Measurements from ENCODE around the gene METTL14.

Gene METTL14

GRCh38 chr4:118745357-118745756 lies 60.2 kb downstream of the METTL14 start:
- no peaks in the 10 kb centered on the region for H3K4me1 Mint-ChIP-seq (ENCODE audit: low read depth)

DNA sequence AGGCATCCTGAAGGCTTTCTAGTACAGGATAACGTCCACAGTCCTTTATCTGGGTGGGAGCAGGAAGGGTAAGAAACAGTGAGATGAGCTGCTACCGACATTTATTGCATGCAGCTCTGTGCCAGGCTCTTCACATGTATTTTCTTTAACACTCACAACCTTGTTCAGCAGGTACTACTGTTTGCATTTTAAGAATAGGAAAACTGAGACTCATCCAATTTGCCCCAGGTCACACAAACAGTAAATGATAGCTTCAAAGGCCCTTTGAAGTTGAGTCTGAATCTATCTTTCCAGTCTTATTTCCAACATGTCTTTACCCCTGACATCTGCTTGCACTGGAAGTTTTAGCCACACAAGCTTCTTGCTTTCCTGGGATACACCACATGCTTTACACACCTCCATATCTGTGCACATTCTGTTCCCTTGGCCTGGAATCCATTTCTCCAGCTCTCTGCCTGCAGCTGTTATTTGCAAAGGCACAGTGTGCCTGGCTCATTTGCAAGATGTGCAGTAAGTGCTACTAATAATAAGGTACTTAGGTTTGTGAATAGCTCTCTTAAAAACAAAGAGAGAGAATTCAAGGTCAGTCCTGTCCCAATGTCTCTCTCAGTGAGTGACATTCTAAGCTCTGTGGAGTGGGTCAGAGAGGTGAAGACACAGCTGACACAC lies 61.2 kb downstream of the METTL14 start:
- Mint-ChIP-seq H3K4me1 (ENCODE audit: low read depth) (no peaks in the 10 kb centered on the region), H3K27ac (no peak overlapping the region), H3K9me3 (no peaks in the 10 kb centered on the region), H3K36me3 (ENCODE audit: low read depth) (peaks cover 60% of the 10 kb centered on the region), H3K4me3 (no peak overlapping the region), H3K27me3 (no peaks in the 10 kb centered on the region)
- no peak for DNase-seq

More at GRCh38 chr4:118745357-118745756, 60.2 kb downstream of the METTL14 start:
- no peak for DNase-seq
- peak overlapping the region; percentile 38 for H3K27ac Mint-ChIP-seq
- H3K36me3 Mint-ChIP-seq (ENCODE audit: low read depth), result peaks cover 59% of the 10 kb centered on the region
- H3K9me3 Mint-ChIP-seq, result no peaks in the 10 kb centered on the region
- no peaks in the 10 kb centered on the region for H3K27me3 Mint-ChIP-seq
- no peak overlapping the region for H3K4me3 Mint-ChIP-seq

DNA sequence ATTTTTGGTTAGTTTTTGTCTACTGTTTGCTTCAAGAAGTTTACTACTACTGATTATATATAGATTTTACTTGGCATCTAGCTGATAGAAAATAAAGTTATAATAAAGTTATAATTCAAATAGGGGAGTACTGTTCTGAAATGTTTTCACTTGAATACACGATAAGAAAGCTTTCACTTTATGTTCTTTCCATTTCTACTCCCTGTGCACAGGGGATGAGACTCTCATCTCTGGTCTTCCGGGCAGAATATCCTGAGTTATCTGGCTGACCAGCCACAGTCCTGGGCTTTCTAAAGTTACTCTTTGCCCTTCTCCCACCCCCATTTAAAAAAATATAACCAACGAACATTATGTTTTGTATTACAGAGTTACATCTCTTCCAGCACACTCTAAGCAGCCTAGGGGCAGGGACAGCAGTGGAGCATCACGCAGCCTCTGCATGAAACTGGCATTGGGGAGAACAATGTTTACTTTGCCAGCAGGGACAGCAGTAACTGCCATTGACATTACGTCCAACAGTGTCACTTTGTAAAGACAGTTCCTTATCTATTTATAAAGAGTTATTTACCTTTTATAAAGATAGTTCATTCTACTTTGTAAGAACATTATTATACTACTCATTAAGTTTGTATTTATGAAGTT lies 64.3 kb downstream of the METTL14 start:
- Mint-ChIP-seq H3K4me3 (no peak overlapping the region), H3K4me1 (ENCODE audit: low read depth) (no peaks in the 10 kb centered on the region), H3K27ac (no peak overlapping the region), H3K27me3 (no peaks in the 10 kb centered on the region), H3K36me3 (ENCODE audit: low read depth) (peaks cover 63% of the 10 kb centered on the region), H3K9me3 (no peaks in the 10 kb centered on the region)
- DNase-seq, result no peak

DNA sequence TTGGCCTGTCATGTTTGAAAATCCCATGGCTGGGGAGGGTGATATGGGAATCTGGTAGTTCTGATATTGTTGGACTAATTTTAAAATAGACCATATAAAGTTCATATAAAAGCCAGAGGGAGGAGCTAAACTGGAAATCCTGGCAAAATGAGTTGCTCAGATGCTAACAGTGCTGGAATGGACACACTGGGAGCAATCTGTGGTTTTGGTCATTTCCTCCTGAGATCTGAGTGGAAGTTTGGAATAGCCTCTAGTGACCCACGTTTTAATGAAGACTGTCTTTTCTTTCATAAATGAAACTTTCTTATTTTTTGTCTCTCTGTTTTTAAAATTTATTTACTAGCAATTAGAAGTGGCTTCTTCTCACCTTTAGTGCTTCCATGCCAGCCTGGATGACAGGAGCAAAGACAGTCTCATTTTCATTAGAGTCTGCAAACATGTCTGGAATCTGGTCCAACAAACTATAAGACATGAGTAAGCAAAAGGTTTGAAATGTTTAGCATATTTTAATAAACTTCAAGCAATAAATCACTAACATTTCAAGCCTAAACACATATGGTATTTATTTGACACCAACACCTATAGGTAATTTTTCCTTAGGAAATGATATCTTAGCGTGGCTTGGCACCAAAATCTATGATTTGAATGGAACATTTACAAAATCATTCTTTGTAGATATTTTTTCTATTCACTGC lies 66.6 kb downstream of the METTL14 start:
- H3K27ac Mint-ChIP-seq, result no peak overlapping the region
- no peak overlapping the region for H3K4me3 Mint-ChIP-seq
- H3K27me3 Mint-ChIP-seq, result no peaks in the 10 kb centered on the region
- peaks cover 64% of the 10 kb centered on the region for H3K36me3 Mint-ChIP-seq (ENCODE audit: low read depth)
- H3K4me1 Mint-ChIP-seq (ENCODE audit: low read depth), result no peaks in the 10 kb centered on the region
- no peak for DNase-seq
- no peaks in the 10 kb centered on the region for H3K9me3 Mint-ChIP-seq

DNA sequence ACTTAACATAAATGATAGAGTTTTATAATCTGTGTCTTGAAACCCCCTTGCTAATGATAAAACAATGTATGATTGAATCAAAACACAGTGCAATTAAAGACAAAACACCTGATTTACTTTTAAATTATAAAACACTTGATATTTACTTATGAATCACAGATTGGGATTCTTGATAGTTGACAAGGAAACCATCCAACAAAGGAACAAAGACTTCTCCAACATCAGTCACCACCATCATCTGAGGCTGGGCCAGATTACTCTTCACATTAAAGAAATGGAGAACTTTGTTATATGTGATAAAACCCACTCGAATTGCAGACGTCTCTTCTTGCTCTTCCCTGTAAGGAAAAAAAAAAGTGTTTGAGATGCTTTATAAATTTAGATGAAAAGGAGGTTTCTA lies 67.4 kb downstream of the METTL14 start:
- Mint-ChIP-seq H3K36me3 (ENCODE audit: low read depth) (peaks cover 69% of the 10 kb centered on the region), H3K27me3 (no peaks in the 10 kb centered on the region), H3K4me3 (no peak overlapping the region), H3K9me3 (no peaks in the 10 kb centered on the region), H3K4me1 (ENCODE audit: low read depth) (no peaks in the 10 kb centered on the region), H3K27ac (no peak overlapping the region)
- DNase-seq, result no peak

DNA sequence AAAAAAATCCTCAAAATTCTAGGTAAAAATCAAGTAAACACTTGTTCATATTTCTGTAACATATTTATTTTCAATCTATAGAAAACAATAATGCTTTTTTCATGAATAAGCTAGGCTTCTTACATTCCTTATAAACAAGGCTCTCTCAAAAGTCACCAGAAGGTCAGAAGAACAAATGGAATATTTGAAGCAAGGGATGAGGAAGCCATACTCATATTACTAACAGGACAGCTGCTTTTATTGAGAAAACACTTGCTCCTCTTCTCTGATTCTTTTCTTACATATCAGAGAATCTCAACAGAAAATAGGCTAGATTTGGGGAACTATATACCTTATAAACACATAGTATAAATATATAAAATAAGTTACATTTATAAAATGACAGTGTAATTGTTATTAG lies 67.9 kb downstream of the METTL14 start:
- H3K36me3 Mint-ChIP-seq (ENCODE audit: low read depth), result peaks cover 72% of the 10 kb centered on the region
- no peaks in the 10 kb centered on the region for H3K9me3 Mint-ChIP-seq
- no peaks in the 10 kb centered on the region for H3K27me3 Mint-ChIP-seq
- no peak for DNase-seq
- H3K4me1 Mint-ChIP-seq (ENCODE audit: low read depth), result no peaks in the 10 kb centered on the region
- H3K4me3 Mint-ChIP-seq, result no peak overlapping the region
- H3K27ac Mint-ChIP-seq, result no peak overlapping the region

- H3K27ac Mint-ChIP-seq, result no peak overlapping the region
- no peaks in the 10 kb centered on the region for H3K4me1 Mint-ChIP-seq (ENCODE audit: low read depth)
- no peaks in the 10 kb centered on the region for H3K9me3 Mint-ChIP-seq
- H3K27me3 Mint-ChIP-seq, result no peaks in the 10 kb centered on the region
- peaks cover 75% of the 10 kb centered on the region for H3K36me3 Mint-ChIP-seq (ENCODE audit: low read depth)
- no peak for DNase-seq
- H3K4me3 Mint-ChIP-seq, result no peak overlapping the region
Measured at GRCh38 chr4:118753685-118754084, 68.5 kb downstream of the METTL14 start.

GRCh38 chr4:118754890-118755289 lies 69.7 kb downstream of the METTL14 start:
- no peaks in the 10 kb centered on the region for H3K4me1 Mint-ChIP-seq (ENCODE audit: low read depth)
- H3K9me3 Mint-ChIP-seq, result no peaks in the 10 kb centered on the region
- H3K4me3 Mint-ChIP-seq, result no peak overlapping the region
- DNase-seq, result no peak
- H3K27ac Mint-ChIP-seq, result no peak overlapping the region
- peaks cover 78% of the 10 kb centered on the region for H3K36me3 Mint-ChIP-seq (ENCODE audit: low read depth)
- H3K27me3 Mint-ChIP-seq, result no peaks in the 10 kb centered on the region

GRCh38 chr4:118755438-118756226 lies 70.4 kb downstream of the METTL14 start:
- Mint-ChIP-seq H3K27ac (no peak overlapping the region), H3K4me3 (no peak overlapping the region), H3K9me3 (no peaks in the 10 kb centered on the region), H3K27me3 (no peaks in the 10 kb centered on the region), H3K36me3 (ENCODE audit: low read depth) (peaks cover 79% of the 10 kb centered on the region), H3K4me1 (ENCODE audit: low read depth) (no peaks in the 10 kb centered on the region)
- no peak for DNase-seq

DNA sequence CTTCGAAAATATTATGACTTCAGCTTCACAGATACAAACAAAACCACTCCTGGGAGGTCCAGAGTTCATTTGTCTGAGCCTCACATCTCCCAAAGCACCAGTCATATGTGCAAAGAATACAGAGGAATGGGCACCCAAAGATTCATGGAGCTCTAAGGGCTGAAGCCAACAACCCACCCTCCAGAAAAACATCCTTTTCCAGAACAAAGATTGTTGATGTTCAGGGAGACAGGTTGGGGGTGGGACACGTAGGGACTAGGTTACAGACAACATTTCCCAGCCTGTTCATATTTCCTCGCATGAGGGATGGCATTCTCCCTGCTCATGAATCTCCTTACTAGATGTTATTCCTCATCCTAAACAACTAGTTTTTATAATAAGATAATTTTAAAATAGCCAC lies 71.2 kb downstream of the METTL14 start:
- no peaks in the 10 kb centered on the region for H3K4me1 Mint-ChIP-seq (ENCODE audit: low read depth)
- no peaks in the 10 kb centered on the region for H3K9me3 Mint-ChIP-seq
- H3K4me3 Mint-ChIP-seq, result no peak overlapping the region
- H3K27me3 Mint-ChIP-seq, result no peaks in the 10 kb centered on the region
- no peak overlapping the region for H3K27ac Mint-ChIP-seq
- H3K36me3 Mint-ChIP-seq (ENCODE audit: low read depth), result peaks cover 81% of the 10 kb centered on the region
- DNase-seq, result no peak

DNA sequence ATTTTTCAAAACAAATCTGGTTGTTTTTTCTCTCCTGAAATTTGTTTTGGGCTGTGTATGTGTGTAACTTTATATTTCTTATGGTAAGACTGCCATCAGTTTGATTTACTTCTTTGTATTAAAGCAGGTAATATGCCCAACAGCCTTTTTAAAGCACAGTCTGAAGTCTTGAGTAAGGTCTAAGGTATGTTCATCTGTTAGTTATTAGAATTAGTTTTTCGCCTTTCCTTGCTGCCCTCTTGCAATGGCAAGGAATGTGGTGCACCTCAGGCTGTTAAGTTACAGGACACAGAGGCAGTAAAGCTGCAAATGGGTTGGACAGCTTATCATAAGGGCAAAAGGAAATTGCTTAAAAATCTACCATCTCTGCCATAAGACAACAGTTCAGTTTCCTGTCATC lies 71.8 kb downstream of the METTL14 start:
- Mint-ChIP-seq H3K4me1 (ENCODE audit: low read depth) (no peaks in the 10 kb centered on the region), H3K27ac (no peak overlapping the region), H3K4me3 (no peak overlapping the region), H3K27me3 (no peaks in the 10 kb centered on the region), H3K36me3 (ENCODE audit: low read depth) (peaks cover 81% of the 10 kb centered on the region), H3K9me3 (no peaks in the 10 kb centered on the region)
- no peak for DNase-seq

DNA sequence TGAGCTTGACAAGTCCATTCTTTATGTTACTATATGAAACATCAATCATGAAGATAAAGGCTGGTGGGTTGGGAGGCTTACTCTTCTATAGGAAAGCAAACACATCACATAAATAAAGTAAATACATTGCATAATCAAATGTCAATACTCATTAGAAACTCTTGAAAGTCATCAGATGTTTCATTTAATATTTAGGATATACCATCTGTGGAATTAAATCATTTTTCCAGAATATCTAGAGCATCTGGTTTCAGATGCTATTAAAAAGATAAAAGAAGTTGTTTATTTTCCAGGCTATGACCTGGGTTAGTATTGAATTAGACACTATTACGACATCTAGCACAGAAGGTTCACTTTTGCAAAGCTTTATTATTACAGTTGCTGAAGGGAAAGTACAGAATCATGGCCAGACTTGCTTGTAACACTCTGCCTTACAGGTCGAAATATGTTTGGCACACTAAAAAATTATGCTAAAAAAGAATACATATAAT lies 72.6 kb downstream of the METTL14 start:
- peaks cover 78% of the 10 kb centered on the region for H3K36me3 Mint-ChIP-seq (ENCODE audit: low read depth)
- H3K27ac Mint-ChIP-seq, result no peak overlapping the region
- no peak overlapping the region for H3K4me3 Mint-ChIP-seq
- no peak for DNase-seq
- no peaks in the 10 kb centered on the region for H3K27me3 Mint-ChIP-seq
- no peaks in the 10 kb centered on the region for H3K4me1 Mint-ChIP-seq (ENCODE audit: low read depth)
- no peaks in the 10 kb centered on the region for H3K9me3 Mint-ChIP-seq

GRCh38 chr4:118758293-118758692 lies 73.1 kb downstream of the METTL14 start:
- Mint-ChIP-seq H3K9me3 (no peaks in the 10 kb centered on the region), H3K27me3 (no peaks in the 10 kb centered on the region), H3K4me1 (ENCODE audit: low read depth) (no peaks in the 10 kb centered on the region), H3K36me3 (ENCODE audit: low read depth) (peaks cover 78% of the 10 kb centered on the region), H3K4me3 (no peak overlapping the region), H3K27ac (no peak overlapping the region)
- DNase-seq, result no peak

DNA sequence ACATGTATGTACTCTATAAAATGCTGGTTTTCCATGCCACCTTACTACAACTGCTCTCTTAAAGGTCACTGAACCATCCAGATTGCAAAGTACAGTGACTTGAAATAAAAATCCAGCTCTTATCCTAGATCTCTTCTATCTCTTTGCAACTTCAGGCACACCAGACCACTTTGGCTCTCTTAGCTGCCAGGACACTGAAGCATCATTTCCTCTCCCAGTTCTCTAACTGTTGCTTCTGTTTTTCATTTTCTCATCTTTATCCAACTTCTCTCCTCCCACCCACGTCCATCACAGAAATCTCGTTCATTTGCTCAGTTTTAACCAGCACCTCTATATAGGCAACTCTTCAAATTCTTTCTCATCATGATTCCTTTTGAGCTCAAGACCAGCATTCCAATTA lies 74.3 kb downstream of the METTL14 start:
- DNase-seq, result no peak
- peaks cover 83% of the 10 kb centered on the region for H3K36me3 Mint-ChIP-seq (ENCODE audit: low read depth)
- no peaks in the 10 kb centered on the region for H3K27me3 Mint-ChIP-seq
- no peaks in the 10 kb centered on the region for H3K9me3 Mint-ChIP-seq
- H3K27ac Mint-ChIP-seq, result no peak overlapping the region
- H3K4me1 Mint-ChIP-seq (ENCODE audit: low read depth), result no peaks in the 10 kb centered on the region
- H3K4me3 Mint-ChIP-seq, result no peak overlapping the region

All from activated T-cell treated with anti-CD3 and anti-CD28 coated beads, Interleukin-2, amount 50 U/mL, for 24 hours (primary cell).